ENCODE measurements around the gene MDGA2.
"Not testable (repeated sequence)": the region's sequence is repeated elsewhere in the genome, so short reads cannot be mapped to it uniquely, and the experiment has no call there.

DNA sequence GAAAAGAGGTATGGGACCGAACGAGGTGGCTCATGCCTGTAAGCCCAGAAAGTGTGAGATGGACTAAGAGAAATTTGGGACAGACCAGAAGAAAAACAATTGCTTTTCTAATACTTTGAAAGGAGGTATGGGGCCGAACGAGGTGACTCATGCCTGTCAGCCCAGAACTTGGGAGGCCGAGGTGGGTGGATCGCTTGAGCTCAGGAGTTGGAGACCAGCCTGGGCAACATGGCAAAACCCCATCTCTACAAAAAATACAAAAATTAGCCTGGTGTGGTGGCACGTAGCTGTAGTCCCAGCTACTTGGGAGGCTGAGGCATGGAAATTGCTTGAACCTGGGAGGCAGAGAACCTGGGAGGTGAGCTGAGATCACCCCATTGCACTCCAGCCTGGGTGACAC lies 483.2 kb downstream of the MDGA2 start:
- TF ChIP-seq, protein P1, sequence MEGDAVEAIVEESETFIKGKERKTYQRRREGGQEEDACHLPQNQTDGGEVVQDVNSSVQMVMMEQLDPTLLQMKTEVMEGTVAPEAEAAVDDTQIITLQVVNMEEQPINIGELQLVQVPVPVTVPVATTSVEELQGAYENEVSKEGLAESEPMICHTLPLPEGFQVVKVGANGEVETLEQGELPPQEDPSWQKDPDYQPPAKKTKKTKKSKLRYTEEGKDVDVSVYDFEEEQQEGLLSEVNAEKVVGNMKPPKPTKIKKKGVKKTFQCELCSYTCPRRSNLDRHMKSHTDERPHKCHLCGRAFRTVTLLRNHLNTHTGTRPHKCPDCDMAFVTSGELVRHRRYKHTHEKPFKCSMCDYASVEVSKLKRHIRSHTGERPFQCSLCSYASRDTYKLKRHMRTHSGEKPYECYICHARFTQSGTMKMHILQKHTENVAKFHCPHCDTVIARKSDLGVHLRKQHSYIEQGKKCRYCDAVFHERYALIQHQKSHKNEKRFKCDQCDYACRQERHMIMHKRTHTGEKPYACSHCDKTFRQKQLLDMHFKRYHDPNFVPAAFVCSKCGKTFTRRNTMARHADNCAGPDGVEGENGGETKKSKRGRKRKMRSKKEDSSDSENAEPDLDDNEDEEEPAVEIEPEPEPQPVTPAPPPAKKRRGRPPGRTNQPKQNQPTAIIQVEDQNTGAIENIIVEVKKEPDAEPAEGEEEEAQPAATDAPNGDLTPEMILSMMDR (conservative IDR thresholded peaks at IDR 0.05 in 1 of 2, IDR thresholded peaks at IDR 0.05 in 1 of 2; ENCODE audit: low read depth in 1 of 2, low read length in 2 of 2), result not testable (repeated sequence)
- not testable (repeated sequence) for TF ChIP-seq EZH2 (IDR thresholded peaks at IDR 0.05; ENCODE audit: low read length, missing control alignments)
